Measurements from ENCODE around the gene HINT1. TPM values are rescaled to one million over a fixed set of nuclear protein-coding genes. Genes with fewer than 3 reads are reported as not detected.

HINT1 gene
- total and polyA plus RNA-seq, 2 of the 4 experiments (the other 2 are of a cell fraction), result 179 to 352 TPM

DNA sequence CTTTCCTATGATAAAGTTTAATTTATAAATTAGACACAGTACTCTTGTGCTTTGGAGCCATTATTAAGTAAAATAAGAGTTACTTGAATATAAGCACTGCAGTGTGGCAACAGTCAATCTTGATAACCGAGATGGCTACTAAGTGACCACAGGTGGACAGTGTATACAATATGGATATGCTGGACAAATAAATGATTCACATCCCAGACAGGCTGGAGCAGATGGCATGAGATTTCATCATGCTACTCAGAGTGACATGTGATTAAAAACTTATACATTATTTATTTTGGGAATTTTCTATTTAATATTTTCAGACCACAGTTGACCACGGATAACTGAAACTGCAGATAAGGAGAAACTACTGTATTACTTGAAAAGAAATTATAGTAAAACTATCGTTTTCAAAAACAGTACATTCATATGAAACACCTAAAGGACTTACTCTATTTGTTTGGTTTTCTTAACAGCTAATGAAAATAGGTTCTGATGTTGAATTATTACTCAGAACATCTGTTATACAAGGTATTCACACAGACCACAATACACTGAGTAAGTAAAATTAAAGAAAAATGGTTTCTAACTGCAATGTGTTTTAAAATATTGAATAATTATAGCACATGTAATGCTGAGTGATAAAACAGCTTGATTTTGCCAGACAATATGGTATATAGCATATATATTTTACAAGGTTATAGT, 21.7 kb upstream of the HINT1 start:
- peak; percentile 71 for TF ChIP-seq CEBPB (IDR thresholded peaks at IDR 0.05; ENCODE audit: low read depth, low read length)
- TF ChIP-seq MAFK (IDR thresholded peaks at IDR 0.05; ENCODE audit: low read depth, low read length), result no peak
- Histone ChIP-seq H3K56ac (ENCODE audit: extremely low read depth, insufficient read depth, low read length) (no peak overlapping the region), H3K36me3 (ENCODE audit: control insufficient read depth, insufficient read depth, low read length) (0 out of 2 replicates have a peak, but pooled peaks cover 1% of the 10 kb centered on the region), H3K4me3 (ENCODE audit: insufficient read depth, low read depth, low read length) (no peak overlapping the region), H3K23ac (ENCODE audit: low read depth, low read length) (no peak overlapping the region), H2BK120ac (ENCODE audit: low read depth, low read length) (no peak overlapping the region), H3K9ac (ENCODE audit: low read depth, low read length) (no peak overlapping the region), H3K18ac (ENCODE audit: low read depth, low read length) (no peak overlapping the region), H2AFZ (replicated peaks; ENCODE audit: low read length, poor library complexity) (no peak overlapping the region), H2BK15ac (ENCODE audit: low read depth, low read length) (no peak overlapping the region), H4K91ac (ENCODE audit: insufficient read depth, low read depth, low read length) (no peak overlapping the region), H2AK5ac (ENCODE audit: low read depth, low read length) (no peak overlapping the region), H3K9me1 (ENCODE audit: insufficient read depth, low read length) (no peaks in the 10 kb centered on the region), H3K4ac (ENCODE audit: low read depth, low read length) (no peak overlapping the region), H3K4me1 (ENCODE audit: control insufficient read depth, insufficient read depth, low read length) (0 out of 2 replicates have a peak, but pooled peaks cover 2% of the 10 kb centered on the region), H4K5ac (ENCODE audit: low read depth, low read length) (no peak overlapping the region), H4K8ac (ENCODE audit: low read depth in 2 of 2, low read length in 2 of 2) (no peak overlapping the region), H3K27me3 (ENCODE audit: control insufficient read depth, insufficient read depth, low read length) (no peaks in the 10 kb centered on the region), H3K4me2 (ENCODE audit: low read depth, low read length) (no peak overlapping the region), H3K14ac (replicated peaks; ENCODE audit: low read depth, low read length) (no peak overlapping the region), H3K9me3 (ENCODE audit: control insufficient read depth, insufficient read depth, low read length) (no peaks in the 10 kb centered on the region), H3K79me1 (ENCODE audit: low read depth in 1 of 2, low read length in 2 of 2) (no peaks in the 10 kb centered on the region), H4K20me1 (ENCODE audit: insufficient read depth, low read length) (no peaks in the 10 kb centered on the region), H2AK9ac (replicated peaks; ENCODE audit: low read depth, low read length, poor library complexity) (no peak overlapping the region), H2BK5ac (ENCODE audit: low read depth, low read length, poor library complexity, severe bottlenecking) (no peak overlapping the region), H2BK20ac (ENCODE audit: low read depth, low read length) (no peak overlapping the region), H3K27ac (ENCODE audit: insufficient read depth, low read length) (no peak overlapping the region)
- DNase-seq (peak; percentile 71), ATAC-seq (ENCODE audit: low read depth) (peak; percentile 56)
- no CpG with 5 or more reads among the region's 3 CpGs for WGBS, 2 experiments (ENCODE audit: extremely low coverage in 2 of 2, insufficient read length in 1 of 2)
- dilution Hi-C loops (cut with HindIII; ENCODE audit: low sequenced_read_pairs, unreplicated experiment) (no loop called here), in situ Hi-C loops (cut with MboI; ENCODE audit: low sequenced_read_pairs) (no loop called here), intact Hi-C loops (cut with micrococcal nuclease) (no loop called here)
- ChIA-PET POLR2A (ENCODE audit: unreplicated experiment) (no interaction called here), CTCF (no interaction called here)
- no TSS peak for BruUV-seq (replicated peaks)
